HepG2 (cell line): ENCODE data around the gene TNIP1. TPM values are rescaled to one million over a fixed set of nuclear protein-coding genes. Genes with fewer than 3 reads are reported as not detected.

Experiments
- ATAC-seq: fragments of 200-7000 bp; cut with Tn5 transposase; 3 replicates; pipeline ENCODE4 v1.9.1; 2020; ENCODE audit warnings: mild to moderate bottlenecking, moderate library complexity
- BruUV-seq: library from RNA; stranded (reverse); fragments of 400-500 nt; replicated peaks from 2 replicates; lab custom pipeline; 2021; lab: Mats Ljungman, UMichigan
- CTCF ChIA-PET: fragments of 300-600 bp; formaldehyde crosslinking; extraction: SDS; loops from one replicate; lab custom pipeline; 2021; ENCODE audit warnings: low total read pairs, inconsistent platforms, low intra/inter-chr PET ratio; lab: Yijun Ruan, JAX
- POLR2A ChIA-PET: fragments of 350-600 bp; sonication (Branson Sonifier 250); formaldehyde crosslinking; loops from one replicate; lab custom pipeline; 2020; ENCODE audit warnings: antibody characterized with exemption, inconsistent platforms; lab: Yijun Ruan, JAX
- DNase-seq: peaks from one replicate; pipeline ENCODE4 v3.0.0-alpha.2; 2015; ENCODE audit warnings: low spot score
- FAIRE-seq: peaks from 3 replicates; lab custom pipeline; 2011; peaks lifted over from hg19 to GRCh38; lab: Jason Lieb, UNC
- H2AFZ ChIP-seq: one replicate; pipeline ENCODE4 v1.6.1; 2011; ENCODE audit warnings: low read length, inconsistent platforms
- H3K27ac ChIP-seq: fragments of 300-600 bp; 3 replicates; pipeline ENCODE4 v1.8.0; 2011; ENCODE audit warnings: mixed run types, mild to moderate bottlenecking, mixed read lengths, low read length, inconsistent platforms; ENCODE audit not compliant: insufficient read depth; ENCODE audit errors: extremely low read length
- H3K27me3 ChIP-seq, 2 experiments: fragments of 200-600 bp in 1 of 2; 2 replicates in 1 of 2; 3 replicates in 1 of 2; pipeline versions ENCODE4 v1.6.0 to v1.8.0; 2011; ENCODE audit warnings: low read length in 2 of 2, mild to moderate bottlenecking in 2 of 2, moderate library complexity in 2 of 2, inconsistent platforms in 1 of 2; ENCODE audit not compliant: insufficient read depth in 2 of 2, control insufficient read depth in 1 of 2
- H3K36me3 ChIP-seq, 2 experiments: fragments of 200-600 bp in 1 of 2; replicated peaks in 1 of 2; 2 replicates in 1 of 2; 3 replicates in 1 of 2; pipeline versions ENCODE4 v1.5.1 to v1.8.0; 2011; ENCODE audit warnings: low read length in 2 of 2, inconsistent platforms in 1 of 2; ENCODE audit not compliant: insufficient read depth in 2 of 2, control insufficient read depth in 1 of 2
- H3K4me1 ChIP-seq: 2 replicates; pipeline ENCODE4 v1.5.1; 2012; ENCODE audit warnings: low read length, inconsistent platforms; ENCODE audit not compliant: insufficient read depth
- H3K4me2 ChIP-seq: 2 replicates; pipeline ENCODE4 v1.6.0; 2011; ENCODE audit warnings: low read depth, low read length, inconsistent platforms
- H3K4me3 ChIP-seq, 3 experiments: fragments of 200-600 bp in 1 of 3; sonication (generic), shearing (Covaris generic) in 1 of 3; replicated peaks in 1 of 3; 2 replicates each; pipeline ENCODE4 v1.5.1; 2011 to 2016; ENCODE audit warnings: low read length in 3 of 3, inconsistent platforms in 2 of 3, low read depth in 2 of 3, mild to moderate bottlenecking in 2 of 3, control low read depth in 1 of 3, mixed read lengths in 1 of 3; ENCODE audit not compliant: insufficient read depth in 1 of 3
- H3K79me2 ChIP-seq: one replicate; pipeline ENCODE4 v1.6.1; 2011; ENCODE audit warnings: low read length, inconsistent platforms; ENCODE audit not compliant: insufficient read depth
- H3K9ac ChIP-seq: 2 replicates; pipeline ENCODE4 v1.6.0; 2011; ENCODE audit warnings: mild to moderate bottlenecking, low read depth, low read length, inconsistent platforms; ENCODE audit not compliant: insufficient read depth
- H3K9me3 ChIP-seq: 2 replicates; pipeline ENCODE4 v1.5.1; 2012; ENCODE audit warnings: mild to moderate bottlenecking, low read length
- H4K20me1 ChIP-seq: 2 replicates; pipeline ENCODE4 v1.6.0; 2011; ENCODE audit warnings: inconsistent platforms, mild to moderate bottlenecking, low read length, moderate library complexity; ENCODE audit not compliant: insufficient read depth
- ATF7 ChIP-seq, 2 experiments: fragments of 450-650 bp in 1 of 2; sonication (generic) in 1 of 2; formaldehyde crosslinking in 1 of 2; IDR thresholded peaks; 2 replicates each; pipeline versions ENCODE4 v1.4.0 to v1.6.1; 2016 to 2020; ENCODE audit warnings: antibody characterized with exemption in 1 of 2, mild to moderate bottlenecking in 1 of 2, missing genetic modification reagents in 1 of 2
- CBX1 ChIP-seq: IDR thresholded peaks from one replicate; pipeline ENCODE4 v1.6.1; 2016; ENCODE audit warnings: antibody characterized with exemption, low read depth
- ISX ChIP-seq: sonication (generic); formaldehyde crosslinking; conservative IDR thresholded peaks from 2 replicates; pipeline ENCODE4 v1.5.0; 2020; ENCODE audit warnings: missing genetic modification reagents
- NR3C1 ChIP-seq: sonication (generic); formaldehyde crosslinking; IDR thresholded peaks from 2 replicates; pipeline ENCODE4 v1.4.0; 2020; ENCODE audit warnings: missing genetic modification reagents
- ZBTB21 ChIP-seq: sonication (generic); formaldehyde crosslinking; IDR thresholded peaks from 2 replicates; pipeline ENCODE4 v1.4.0; 2020; ENCODE audit warnings: missing genetic modification reagents
- ZNF766 ChIP-seq: sonication (generic); formaldehyde crosslinking; IDR thresholded peaks from 2 replicates; pipeline ENCODE4 v1.5.0; 2020; ENCODE audit warnings: missing genetic modification reagents, borderline replicate concordance
- WGBS: methylation state at CpG from one replicate; pipeline ENCODE4 v1.1.6; 2017; ENCODE audit warnings: low lambda C conversion rate; 5-methylcytosine and 5-hydroxymethylcytosine counted together
- in situ Hi-C: cut with HindIII; loops from 2 replicates; pipeline ENCODE4 v1.10.0; 2017; ENCODE audit warnings: low pct_unique_long_range_greater_than_20kb; ENCODE audit not compliant: extremely low pct_ligation_motif_present
- intact Hi-C: fragments of 100-400 bp; cut with micrococcal nuclease; formaldehyde crosslinking; loops from one replicate; pipeline ENCODE4 v1.10.0; 2022; ENCODE audit not compliant: unreplicated experiment
- polyA plus RNA-seq, 8 experiments: library from polyadenylated mRNA; depleted of rRNA in 3 of 8; stranded (reverse) in 7 of 8; unstranded in 1 of 8; fragments of >200 nt; fragmentation: Illumina TruSeq in 4 of 8; extraction: Trizol in 4 of 8; gene quantifications; 2 replicates each; pipeline versions ENCODE4 v1.2.1 to v1.2.3, GENCODE V29; 2011 to 2016; ENCODE audit warnings: low read depth in 4 of 8, missing spikeins in 1 of 8, mixed read lengths in 1 of 8; ENCODE audit not compliant: insufficient read depth in 1 of 8
- total RNA-seq, 5 experiments: library from RNA; depleted of rRNA; stranded (reverse); fragments of >200 nt; fragmentation: Illumina TruSeq; extraction: Trizol; gene quantifications; 2 replicates each; pipeline ENCODE4 v1.2.3, GENCODE V29; 2016; ENCODE audit warnings: low read depth in 1 of 5

Gene TNIP1
- total and polyA plus RNA-seq, 2 of the 13 experiments (the other 11 are each of a cell fraction or from before 2014, with no cell fraction given): 26.2 to 45.9 TPM

DNA sequence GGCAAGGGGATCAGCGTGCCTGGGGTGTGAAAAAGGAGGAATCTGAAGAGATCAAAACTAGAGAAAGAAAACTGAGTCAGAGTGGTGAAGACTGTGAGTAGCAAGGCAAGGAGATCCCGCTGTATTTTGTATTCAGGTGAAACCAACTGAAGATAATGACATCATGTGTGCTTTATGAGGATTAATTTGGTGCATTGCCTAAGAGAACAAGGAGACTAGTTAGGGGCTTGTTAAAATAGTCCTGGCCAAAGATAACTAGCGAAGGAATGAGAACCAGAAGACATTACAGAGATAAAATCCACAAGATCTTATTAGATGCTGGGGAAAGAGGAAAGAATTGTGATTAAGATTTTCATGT, 77.4 kb downstream of the TNIP1 start:
- POLR2A ChIA-PET: interaction anchor here (3.3 kb wide), 1 partner anchor 17 kb away, joined by 31 read pairs; the partner anchor contains the start of gene GPX3
- FAIRE-seq (no peak), DNase-seq (no peak), ATAC-seq (no peak)
- no peak overlapping the region for H2AFZ ChIP-seq
- WGBS: 79% methylated on average over 3 of the region's 3 CpGs
- H3K27ac ChIP-seq: no peak overlapping the region
- H4K20me1 ChIP-seq: no peaks in the 10 kb centered on the region
- no peaks in the 10 kb centered on the region for H3K9me3 ChIP-seq
- TF ChIP-seq ATF7 (IDR thresholded peaks at IDR 0.05): peak; percentile 73
- TF ChIP-seq ATF7 (CRISPR knock-in tag; IDR thresholded peaks at IDR 0.05): no peak
- TF ChIP-seq CBX1: no peak
- intact Hi-C loops: loop anchor here (10.0 kb wide), 1 partner anchor 221 kb away; the partner anchor contains the start of gene CCDC69
- CTCF ChIA-PET: interaction anchor here (2.3 kb wide), 1 partner anchor 111 kb away, joined by 19 read pairs; no protein-coding TSS in a partner anchor
- H3K9ac ChIP-seq: no peak overlapping the region
- in situ Hi-C loops: no loop called here
- no peaks in the 10 kb centered on the region for H3K27me3 ChIP-seq
- no peaks in the 10 kb centered on the region for H3K36me3 ChIP-seq
- peak overlapping the region; percentile 44 for H3K4me2 ChIP-seq
- H3K4me1 ChIP-seq: peaks cover 71% of the 10 kb centered on the region
- H3K79me2 ChIP-seq: no peaks in the 10 kb centered on the region
- BruUV-seq: no TSS peak
- no peak overlapping the region for H3K4me3 ChIP-seq

GRCh38 chr5:151002681-151003502, 77.9 kb downstream of the TNIP1 start:
- in situ Hi-C loops: no loop called here
- BruUV-seq: no TSS peak
- no peak for FAIRE-seq

More at GRCh38 chr5:151002681-151003502, 77.9 kb downstream of the TNIP1 start:
- no peak overlapping the region for H2AFZ ChIP-seq
- TF ChIP-seq ZBTB21 (no peak), ZNF766 (0 out of 2 replicates have a peak, but pooled peaks have one; percentile 37), ISX (CRISPR knock-in tag) (0 out of 2 replicates have a peak, but pooled peaks have one; percentile 37), NR3C1 (CRISPR knock-in tag) (no peak)
- no peak overlapping the region for H3K9ac ChIP-seq
- 55% methylated on average over 9 of the region's 9 CpGs for WGBS
- ChIA-PET CTCF (interaction anchor here (1.3 to 2.3 kb wide), 3 partner anchors 45 to 112 kb away, joined by 6 to 27 read pairs (median 19); no protein-coding TSS in a partner anchor), POLR2A (interaction anchor here (0.6 kb wide), 1 partner anchor 152 kb away, joined by 3 read pairs; no protein-coding TSS in a partner anchor)
- H3K36me3 ChIP-seq: no peaks in the 10 kb centered on the region
- ATAC-seq: no peak
- peak overlapping the region; percentile 44 for H3K4me2 ChIP-seq
- H3K4me1 ChIP-seq: peaks cover 66% of the 10 kb centered on the region
- no peaks in the 10 kb centered on the region for H3K9me3 ChIP-seq
- H4K20me1 ChIP-seq: no peaks in the 10 kb centered on the region
- intact Hi-C loops: loop anchor here (1.0 to 10.0 kb wide), 4 partner anchors 45 to 222 kb away; partner anchors contain the start of gene CCDC69
- no peak overlapping the region for H3K27ac ChIP-seq
- no peaks in the 10 kb centered on the region for H3K27me3 ChIP-seq
- H3K79me2 ChIP-seq: no peaks in the 10 kb centered on the region
- H3K4me3 ChIP-seq: no peak overlapping the region
- DNase-seq: no peak
